IgD-negative memory B cell (primary cell): ENCODE results near the gene CCDC57. TPM values are rescaled to one million over a fixed set of nuclear protein-coding genes. Genes with fewer than 3 reads are reported as not detected.
"Not testable (repeated sequence)": the region's sequence is repeated elsewhere in the genome, so short reads cannot be mapped to it uniquely, and the experiment has no call there.

Source experiments
- H3K27ac Mint-ChIP-seq, 3 donors: one replicate each; pipeline ENCODE4 v1.8.0; 2020 to 2022; ENCODE audit warnings: mild to moderate bottlenecking in 3 of 3, mixed read lengths in 3 of 3, moderate library complexity in 1 of 3
- H3K27me3 Mint-ChIP-seq: one replicate; pipeline ENCODE4 v1.8.0; 2021; ENCODE audit warnings: mixed read lengths
- H3K36me3 Mint-ChIP-seq: one replicate; pipeline ENCODE4 v1.8.0; 2020; ENCODE audit warnings: mild to moderate bottlenecking, mixed read lengths
- H3K4me1 Mint-ChIP-seq, 3 donors: one replicate each; pipeline ENCODE4 v1.8.0; 2020 to 2022; ENCODE audit warnings: mixed read lengths in 3 of 3, mild to moderate bottlenecking in 1 of 3
- H3K4me3 Mint-ChIP-seq, 4 donors: one replicate each; pipeline ENCODE4 v1.8.0; 2020 to 2022; ENCODE audit warnings: mild to moderate bottlenecking in 4 of 4, mixed read lengths in 4 of 4, moderate library complexity in 3 of 4
- H3K9me3 Mint-ChIP-seq, 3 donors: one replicate each; pipeline ENCODE4 v1.8.0; 2020 to 2021; ENCODE audit warnings: mixed read lengths in 3 of 3, mild to moderate bottlenecking in 1 of 3
- polyA plus RNA-seq: library from polyadenylated mRNA; unstranded; fragments of 300-500 nt; fragmentation: Illumina TruSeq; gene quantifications from one replicate; pipeline ENCODE4 v1.2.3, GENCODE V29; 2021

Gene CCDC57
- 34.1 TPM for polyA plus RNA-seq

- Mint-ChIP-seq H3K4me1 (peaks cover 4 to 27% (median 21%) of the 10 kb centered on the region in 3 donors), H3K36me3 (no peaks in the 10 kb centered on the region), H3K9me3 (no peaks in the 10 kb centered on the region), H3K4me3 (peak within 1 kb of the TSS; percentile 83 to 86 (median 84)), H3K27me3 (no peaks in the 10 kb centered on the region), H3K27ac (peak within 1 kb of the TSS; percentile 83 to 95 (median 91))
These were observed at the start of gene CCDC57 for GRCh38 chr17:82212331-82213250. Gene CCDC57 (minus strand): TSS chr17:82212842. CDS start chr17:82201944, 10,898 bp downstream.

- H3K36me3 Mint-ChIP-seq, result peaks cover 1% of the 10 kb centered on the region
These were observed 49.7 kb upstream of the CCDC57 start for GRCh38 chr17:82262344-82262743.

GRCh38 chr17:82259972-82260961, 47.6 kb upstream of the CCDC57 start:
- peak overlapping the region in 1 of 3 donors; percentile 77 for H3K27ac Mint-ChIP-seq
- H3K9me3 Mint-ChIP-seq, H3K4me3 Mint-ChIP-seq, H3K36me3 Mint-ChIP-seq, H3K4me1 Mint-ChIP-seq, H3K27me3 Mint-ChIP-seq: not testable (repeated sequence)

More at GRCh38 chr17:82262344-82262743, 49.7 kb upstream of the CCDC57 start:
- peaks cover 6 to 7% (median 7%) of the 10 kb centered on the region in 3 donors for H3K4me1 Mint-ChIP-seq
- H3K4me3 Mint-ChIP-seq, result peak overlapping the region in 1 of 4 donors; percentile 9
- H3K27ac Mint-ChIP-seq, result peak overlapping the region in 1 of 3 donors; percentile 40
- H3K27me3 Mint-ChIP-seq, result no peaks in the 10 kb centered on the region
- no peaks in the 10 kb centered on the region for H3K9me3 Mint-ChIP-seq

- Mint-ChIP-seq H3K36me3 (peaks cover 4% of the 10 kb centered on the region), H3K4me1 (peaks cover 2 to 8% (median 6%) of the 10 kb centered on the region in 3 donors), H3K27me3 (no peaks in the 10 kb centered on the region), H3K4me3 (no peak overlapping the region), H3K27ac (peak overlapping the region in 2 of 3 donors; percentile 27 to 35), H3K9me3 (no peaks in the 10 kb centered on the region)
These were observed 45.9 kb upstream of the CCDC57 start for GRCh38 chr17:82258555-82258954.

- Mint-ChIP-seq H3K27ac (peak overlapping the region; percentile 62 to 95 (median 73)), H3K36me3 (peaks cover 4% of the 10 kb centered on the region), H3K9me3 (no peaks in the 10 kb centered on the region), H3K4me3 (peak overlapping the region in 1 of 4 donors; percentile 35), H3K4me1 (peaks cover 2 to 8% (median 6%) of the 10 kb centered on the region in 3 donors), H3K27me3 (no peaks in the 10 kb centered on the region)
These were observed 44.8 kb upstream of the CCDC57 start for GRCh38 chr17:82257473-82257872.

GRCh38 chr17:82256242-82256885, 43.7 kb upstream of the CCDC57 start:
- Mint-ChIP-seq H3K36me3 (peaks cover 6% of the 10 kb centered on the region), H3K4me3 (no peak overlapping the region), H3K27ac (peak overlapping the region in 2 of 3 donors; percentile 10 to 86), H3K9me3 (no peaks in the 10 kb centered on the region), H3K27me3 (no peaks in the 10 kb centered on the region), H3K4me1 (peaks cover 2 to 8% (median 6%) of the 10 kb centered on the region in 3 donors)

GRCh38 chr17:82255402-82255972, 42.8 kb upstream of the CCDC57 start:
- no peaks in the 10 kb centered on the region for H3K9me3 Mint-ChIP-seq
- peaks cover 2 to 6% (median 4%) of the 10 kb centered on the region in 3 donors for H3K4me1 Mint-ChIP-seq
- H3K4me3 Mint-ChIP-seq, result no peak overlapping the region
- H3K27me3 Mint-ChIP-seq, result no peaks in the 10 kb centered on the region
- peaks cover 8% of the 10 kb centered on the region for H3K36me3 Mint-ChIP-seq
- H3K27ac Mint-ChIP-seq, result peak overlapping the region; percentile 10 to 86 (median 73)

- H3K27me3 Mint-ChIP-seq, H3K9me3 Mint-ChIP-seq, H3K4me3 Mint-ChIP-seq, H3K27ac Mint-ChIP-seq, H3K36me3 Mint-ChIP-seq, H3K4me1 Mint-ChIP-seq: not testable (repeated sequence)
These were observed 42.1 kb upstream of the CCDC57 start for GRCh38 chr17:82254746-82255145.

- H3K4me1 Mint-ChIP-seq, H3K27ac Mint-ChIP-seq, H3K4me3 Mint-ChIP-seq, H3K36me3 Mint-ChIP-seq, H3K27me3 Mint-ChIP-seq, H3K9me3 Mint-ChIP-seq: not testable (repeated sequence)
These were observed 41.5 kb upstream of the CCDC57 start for GRCh38 chr17:82254096-82254495.

- Mint-ChIP-seq H3K9me3 (no peaks in the 10 kb centered on the region), H3K27ac (peak overlapping the region in 1 of 3 donors; percentile 78), H3K27me3 (no peaks in the 10 kb centered on the region), H3K4me1 (peaks cover under 1 to 4% (median 4%) of the 10 kb centered on the region in 3 donors), H3K36me3 (peaks cover 8% of the 10 kb centered on the region), H3K4me3 (peak overlapping the region in 1 of 4 donors; percentile 43)
These were observed 40.5 kb upstream of the CCDC57 start for GRCh38 chr17:82253179-82253544.

GRCh38 chr17:82252511-82253178, 40.0 kb upstream of the CCDC57 start:
- Mint-ChIP-seq H3K9me3 (no peaks in the 10 kb centered on the region), H3K27me3 (no peaks in the 10 kb centered on the region), H3K36me3 (peaks cover 8% of the 10 kb centered on the region), H3K27ac (peak overlapping the region in 1 of 3 donors; percentile 78), H3K4me1 (peaks cover 3 to 8% (median 4%) of the 10 kb centered on the region in 3 donors), H3K4me3 (peak overlapping the region in 1 of 4 donors; percentile 43)

GRCh38 chr17:82250868-82251500, 38.3 kb upstream of the CCDC57 start:
- H3K27ac Mint-ChIP-seq, result peak overlapping the region in 1 of 3 donors; percentile 26
- H3K36me3 Mint-ChIP-seq, result peaks cover 7% of the 10 kb centered on the region
- no peaks in the 10 kb centered on the region for H3K27me3 Mint-ChIP-seq
- H3K4me3 Mint-ChIP-seq, result no peak overlapping the region
- H3K4me1 Mint-ChIP-seq, result peaks cover 4 to 16% (median 6%) of the 10 kb centered on the region in 3 donors
- H3K9me3 Mint-ChIP-seq, result no peaks in the 10 kb centered on the region

- Mint-ChIP-seq H3K36me3 (peaks cover 5% of the 10 kb centered on the region), H3K9me3 (no peaks in the 10 kb centered on the region), H3K27me3 (no peaks in the 10 kb centered on the region), H3K4me1 (peaks cover 4 to 16% (median 6%) of the 10 kb centered on the region in 3 donors), H3K27ac (no peak overlapping the region), H3K4me3 (peak overlapping the region in 1 of 4 donors; percentile 32)
These were observed 37.4 kb upstream of the CCDC57 start for GRCh38 chr17:82249896-82250581.
